NCI-H2029 (cell line): ENCODE data around the gene CBX3.
A peak's percentile ranks its signal among the peaks of the same experiment; 100 is the strongest.
"Not testable (repeated sequence)": the region's sequence is repeated elsewhere in the genome, so short reads cannot be mapped to it uniquely, and the experiment has no call there.

Experiments used
- DNase-seq: peaks from one replicate; lab custom pipeline; 2025; lab: John Stamatoyannopoulos, UW

CBX3 gene

DNA sequence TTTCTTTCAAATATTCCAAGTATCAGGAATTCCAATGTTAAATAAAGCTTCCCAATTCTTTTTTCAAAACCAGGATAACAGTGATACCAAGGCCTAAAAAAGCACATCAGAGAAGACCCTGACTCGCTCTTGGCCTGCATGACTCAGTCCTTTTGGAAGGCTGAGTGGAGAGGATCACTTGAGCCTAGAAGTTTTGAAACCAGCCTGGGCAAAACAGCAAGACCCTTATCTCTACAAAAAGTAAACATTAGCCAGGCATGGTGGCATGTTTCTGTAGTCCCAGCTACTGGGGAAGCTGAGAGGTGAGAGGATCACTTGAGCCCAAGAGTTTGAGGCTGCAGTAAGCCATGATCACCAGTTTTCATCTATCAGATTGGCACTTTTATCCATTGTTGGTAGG lies 30.9 kb upstream of the CBX3 start:
- no peak for DNase-seq

DNA sequence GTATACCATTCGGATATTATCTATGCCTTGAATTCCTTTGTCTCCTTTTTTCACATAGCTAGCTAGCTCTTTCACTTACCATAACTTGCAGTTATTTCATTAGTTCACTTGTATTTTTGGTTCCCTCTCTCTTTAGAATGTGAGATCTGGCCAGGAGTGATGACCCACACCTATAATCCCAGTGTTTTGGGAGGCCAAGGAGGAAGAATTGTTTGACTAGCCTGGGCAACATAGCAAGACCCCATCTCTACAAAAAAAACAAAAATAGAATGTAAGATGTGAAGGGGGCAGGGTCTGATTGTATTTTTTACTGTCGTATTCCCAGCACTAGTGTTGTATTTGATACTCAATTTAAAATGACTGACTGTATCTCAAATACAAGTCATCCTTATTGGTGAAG lies 29.9 kb upstream of the CBX3 start:
- DNase-seq = no peak

DNA sequence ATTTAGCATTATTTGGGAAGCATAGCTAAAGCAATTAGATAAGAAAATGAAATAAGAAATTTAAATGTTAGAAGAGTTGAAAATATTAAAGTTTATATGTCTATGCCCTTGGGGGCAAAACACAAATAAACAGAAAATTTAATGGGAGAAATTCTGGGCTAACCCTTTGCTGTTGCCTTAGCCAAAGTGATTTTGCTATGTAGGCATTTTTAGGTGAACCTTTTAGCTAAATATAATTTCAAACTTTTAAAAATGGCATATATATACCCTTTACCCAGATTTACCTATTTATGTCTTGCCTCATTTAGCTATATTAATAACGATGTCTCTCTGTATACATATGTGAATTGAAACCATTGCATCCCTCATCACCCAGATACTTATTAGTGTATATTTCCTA lies 29.5 kb upstream of the CBX3 start:
- DNase-seq = no peak

DNA sequence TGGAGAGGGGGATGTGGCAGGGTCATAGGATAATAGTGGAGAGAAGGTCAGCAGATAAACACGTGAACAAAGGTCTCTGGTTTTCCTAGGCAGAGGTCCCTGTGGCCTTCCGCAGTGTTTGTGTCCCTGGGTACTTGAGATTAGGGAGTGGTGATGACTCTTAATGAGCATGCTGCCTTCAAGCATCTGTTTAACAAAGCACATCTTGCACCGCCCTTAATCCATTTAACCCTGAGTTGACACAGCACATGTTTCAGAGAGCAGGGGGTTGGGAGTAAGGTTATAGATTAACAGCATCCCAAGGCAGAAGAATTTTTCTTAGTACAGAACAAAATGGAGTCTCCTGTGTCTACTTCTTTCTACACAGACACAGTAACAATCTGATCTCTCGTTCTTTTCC lies 25.6 kb upstream of the CBX3 start:
- DNase-seq = not testable (repeated sequence)

DNA sequence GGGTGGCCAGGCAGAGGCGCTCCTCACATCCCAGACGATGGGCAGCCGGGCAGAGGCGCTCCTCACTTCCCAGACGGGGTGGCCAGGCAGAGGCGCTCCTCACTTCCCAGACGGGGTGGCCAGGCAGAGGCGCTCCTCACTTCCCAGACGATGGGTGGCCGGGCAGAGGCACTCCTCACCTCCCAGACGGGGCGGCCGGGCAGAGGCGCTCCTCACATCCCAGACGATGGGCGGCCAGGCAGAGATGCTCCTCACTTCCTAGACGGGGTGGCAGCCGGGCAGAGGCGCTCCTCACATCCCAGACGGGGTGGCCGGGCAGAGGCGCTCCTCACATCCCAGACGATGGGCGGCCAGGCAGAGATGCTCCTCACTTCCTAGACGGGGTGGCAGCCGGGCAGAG lies 24.8 kb upstream of the CBX3 start:
- not testable (repeated sequence) for DNase-seq

DNA sequence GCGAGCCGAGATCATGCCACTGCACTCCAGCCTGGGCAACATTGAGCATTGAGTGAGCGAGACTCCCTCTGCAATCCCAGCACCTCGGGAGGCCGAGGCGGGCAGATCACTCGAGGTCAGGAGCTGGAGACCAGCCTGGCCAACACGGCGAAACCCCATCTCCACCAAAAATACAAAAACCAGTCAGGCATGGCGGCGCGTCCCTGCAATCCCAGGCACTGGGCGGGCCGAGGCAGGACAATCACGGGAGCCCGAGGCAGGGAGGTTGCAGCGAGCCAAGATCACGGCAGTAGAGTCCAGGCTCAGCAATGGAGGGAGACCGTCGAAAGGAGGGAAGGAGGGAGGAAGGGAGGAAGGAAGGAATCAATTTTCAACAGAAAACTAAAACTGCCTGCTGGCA lies 24.3 kb upstream of the CBX3 start:
- not testable (repeated sequence) for DNase-seq

DNA sequence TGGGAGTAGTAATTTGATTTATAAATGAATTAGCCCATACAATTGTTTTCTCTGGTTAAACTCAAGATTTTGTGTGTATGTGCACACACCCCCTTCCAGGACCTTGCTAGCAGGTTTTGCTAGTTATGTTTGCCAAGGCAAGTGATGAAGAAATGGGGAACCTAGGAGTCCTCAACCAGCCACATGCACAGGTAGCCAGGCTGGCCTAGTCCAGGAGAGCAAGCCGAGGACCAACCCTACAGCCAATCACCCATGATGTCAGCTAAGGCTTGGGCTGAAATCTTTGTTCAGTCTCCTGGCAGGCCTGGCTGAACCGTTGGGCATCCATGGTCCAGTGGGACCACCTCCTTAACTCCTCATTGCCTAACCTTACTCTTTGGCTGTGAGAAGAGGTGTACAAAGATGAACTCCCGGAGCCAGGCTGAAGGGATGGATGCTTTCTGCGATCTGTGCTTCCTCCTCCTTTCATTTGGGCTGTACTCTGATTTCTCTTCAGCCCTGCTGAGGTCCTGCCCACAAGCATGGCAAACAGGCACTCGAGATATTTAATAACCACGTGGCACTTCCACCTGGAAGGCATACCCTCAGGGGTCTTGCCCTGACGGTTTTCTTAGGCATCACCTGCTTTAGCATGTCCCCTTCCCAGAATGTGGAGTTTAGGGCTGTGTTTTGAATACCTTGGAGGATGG lies 23.1 kb upstream of the CBX3 start:
- no peak for DNase-seq

DNA sequence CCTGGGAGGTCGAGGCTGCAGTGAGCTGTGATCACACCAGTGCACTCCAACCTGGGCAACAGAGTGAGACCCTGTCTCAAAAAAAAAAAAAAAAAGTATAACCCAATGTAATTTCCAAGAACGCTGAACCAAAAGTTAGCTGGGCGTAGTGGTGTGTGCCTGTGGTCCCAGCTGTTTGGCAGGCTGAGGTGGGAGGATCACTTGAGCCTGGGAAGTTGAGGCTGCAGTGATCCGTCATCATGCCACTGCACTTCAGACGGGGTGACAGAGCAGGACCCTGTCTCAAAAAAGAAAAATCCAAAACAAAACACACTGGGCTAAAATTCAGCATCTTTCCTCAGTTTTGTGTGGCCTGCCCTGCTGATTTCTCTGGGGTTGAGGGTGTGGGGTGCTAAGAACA lies 22.1 kb upstream of the CBX3 start:
- DNase-seq = no peak

DNA sequence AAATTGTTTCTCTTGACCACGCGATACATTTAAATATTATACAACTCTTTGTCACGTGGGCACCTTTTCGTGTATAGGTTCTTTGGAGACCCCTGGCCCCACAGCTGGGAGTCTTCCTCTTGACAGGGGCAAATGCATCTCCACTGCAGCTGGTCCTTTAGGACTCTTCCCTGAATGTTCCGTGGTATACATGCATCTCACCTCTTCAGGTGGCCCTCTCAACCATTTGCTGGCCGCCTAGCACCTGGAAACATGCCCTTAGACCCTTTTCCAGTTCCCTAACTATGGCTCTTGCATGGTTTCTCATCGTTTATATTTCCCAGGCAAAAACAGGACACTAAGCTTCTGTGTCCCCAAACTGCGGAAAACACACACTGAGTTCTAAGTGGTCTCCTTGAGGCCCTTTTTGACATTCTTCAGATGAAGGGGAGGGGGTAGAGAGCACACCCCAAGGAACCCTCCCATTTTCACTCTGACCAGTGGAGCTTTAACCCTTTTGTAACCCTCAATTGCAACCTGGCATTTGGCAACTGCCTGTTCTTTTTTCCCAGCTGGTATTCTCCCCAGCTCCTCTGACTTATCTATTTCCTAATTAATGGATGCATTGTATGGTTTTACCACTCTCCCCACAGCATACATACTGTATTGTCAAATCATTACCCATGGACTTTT lies 21.6 kb upstream of the CBX3 start:
- DNase-seq = no peak

DNA sequence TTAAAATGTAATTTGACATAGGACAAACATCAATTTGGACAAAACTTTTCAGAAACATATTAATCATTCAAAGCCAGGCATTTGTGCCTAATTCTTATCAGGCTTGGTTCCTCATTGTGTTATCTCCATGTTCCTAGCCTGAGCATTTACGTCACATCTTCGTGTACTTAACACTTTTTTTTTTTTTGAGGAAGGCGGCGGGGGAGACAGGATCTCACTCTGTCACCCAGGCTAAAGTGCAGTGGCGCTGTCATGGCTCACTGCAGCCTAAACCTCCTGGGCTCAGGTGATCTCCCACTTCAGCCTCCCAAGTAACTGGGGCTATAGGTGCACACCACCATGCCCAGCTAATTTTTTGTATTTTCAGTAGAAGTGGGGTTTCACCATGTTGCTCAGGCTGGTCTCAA lies 20.8 kb upstream of the CBX3 start:
- peak; percentile 21 for DNase-seq

DNA sequence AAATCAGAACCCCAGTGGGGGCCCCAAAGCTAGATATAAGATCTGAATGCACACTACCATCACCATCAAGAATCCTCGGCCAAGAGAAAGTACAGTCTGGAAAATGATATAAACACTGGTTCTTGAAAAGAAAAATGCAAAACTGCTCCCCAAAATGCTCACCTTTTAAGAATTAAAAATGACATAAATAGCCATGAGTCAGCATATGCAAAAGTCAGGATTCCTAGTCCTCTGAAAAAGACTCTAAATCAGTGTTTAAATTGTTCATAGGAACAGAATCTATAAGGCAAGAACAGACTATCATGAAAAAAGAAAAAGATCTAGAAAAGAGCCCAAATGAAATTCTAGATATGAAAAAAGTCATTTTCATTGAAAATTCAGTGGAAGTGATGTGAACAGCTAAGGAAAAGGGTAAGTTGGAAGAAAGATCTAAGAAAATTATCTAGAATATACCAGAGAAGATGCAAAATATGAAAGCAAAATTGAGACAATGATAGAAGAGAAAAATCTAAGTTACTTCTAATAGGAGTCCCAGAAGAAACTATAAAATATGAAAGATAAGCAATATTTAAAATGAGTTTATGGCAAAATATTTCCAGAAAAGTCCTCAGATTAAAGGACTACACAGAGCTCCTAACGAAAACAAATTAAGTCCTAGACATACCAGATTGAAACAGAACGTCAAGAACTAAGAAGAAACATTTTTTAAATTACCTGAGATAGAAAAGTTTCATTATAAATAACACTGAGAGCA lies 19.9 kb upstream of the CBX3 start:
- DNase-seq = no peak

DNA sequence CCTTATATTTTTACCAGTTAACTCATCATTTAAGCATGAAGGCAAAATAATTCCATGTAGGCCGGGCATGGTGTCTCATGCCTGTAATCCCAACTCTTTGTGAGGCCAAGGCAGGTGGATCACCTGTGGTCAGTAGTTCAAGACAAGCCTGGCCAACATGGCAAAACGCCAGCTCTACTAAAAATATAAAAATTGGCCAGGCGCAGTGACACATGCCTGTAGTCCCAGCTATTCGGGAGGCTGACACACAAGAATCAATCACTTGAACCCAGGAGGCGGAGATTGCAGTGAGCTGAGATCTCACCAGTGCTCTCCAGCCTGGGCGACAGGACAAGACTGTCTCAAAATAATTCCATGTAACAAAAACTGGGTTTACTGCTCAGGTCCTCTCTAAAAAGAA lies 19.3 kb upstream of the CBX3 start:
- no peak for DNase-seq

DNA sequence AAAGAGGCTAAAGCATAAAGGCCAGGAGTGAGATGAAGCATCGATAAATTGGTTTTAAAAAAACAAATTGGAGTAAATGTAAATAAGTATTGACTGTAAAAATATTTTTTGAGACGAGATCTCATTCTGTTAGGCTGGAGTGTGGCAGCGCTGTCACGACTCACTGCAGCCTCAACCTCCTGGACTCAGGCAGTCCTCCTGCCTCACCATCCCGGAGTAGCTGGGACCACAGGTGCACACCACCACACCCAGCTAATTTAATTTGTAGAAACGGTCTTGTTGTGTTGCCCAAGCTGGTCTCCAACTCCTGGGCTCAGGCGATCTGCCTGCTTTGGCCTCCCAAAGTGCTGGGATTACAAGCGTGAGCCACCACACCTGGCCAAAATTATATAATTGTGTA lies 18.8 kb upstream of the CBX3 start:
- no peak for DNase-seq

DNA sequence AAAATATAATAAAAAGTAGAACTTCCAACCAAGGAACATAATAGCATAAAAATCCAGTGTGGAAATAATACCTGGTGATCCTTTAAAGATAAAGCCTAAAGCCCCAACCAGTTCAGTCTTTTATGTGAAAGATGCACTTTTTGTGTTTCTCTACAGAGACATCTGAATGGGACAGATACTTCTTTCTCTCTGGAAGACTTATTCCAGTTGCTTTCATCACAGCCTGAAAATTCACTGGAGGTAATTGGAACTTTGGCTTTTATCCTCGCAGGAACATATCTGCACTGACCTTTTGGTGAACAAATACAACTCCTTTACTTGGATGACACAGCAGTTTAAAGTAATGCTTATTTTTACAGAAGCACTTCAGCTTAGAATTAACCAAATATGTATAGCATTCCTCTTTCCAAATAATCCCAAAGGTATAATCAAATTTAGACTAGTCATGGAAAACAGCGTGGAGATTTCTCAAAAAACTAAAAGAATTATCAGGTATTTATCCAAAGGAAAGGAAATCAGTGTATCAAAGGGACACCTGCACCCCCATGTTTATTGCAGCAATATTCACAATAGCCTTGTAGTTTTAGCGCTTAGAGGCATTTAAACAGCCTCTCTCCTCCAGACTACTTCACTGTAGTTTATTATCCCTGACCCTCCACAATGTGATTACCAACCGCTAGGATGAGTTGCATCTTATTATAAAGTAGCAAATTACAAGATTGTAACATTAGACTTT lies 17.8 kb upstream of the CBX3 start:
- DNase-seq = no peak

DNA sequence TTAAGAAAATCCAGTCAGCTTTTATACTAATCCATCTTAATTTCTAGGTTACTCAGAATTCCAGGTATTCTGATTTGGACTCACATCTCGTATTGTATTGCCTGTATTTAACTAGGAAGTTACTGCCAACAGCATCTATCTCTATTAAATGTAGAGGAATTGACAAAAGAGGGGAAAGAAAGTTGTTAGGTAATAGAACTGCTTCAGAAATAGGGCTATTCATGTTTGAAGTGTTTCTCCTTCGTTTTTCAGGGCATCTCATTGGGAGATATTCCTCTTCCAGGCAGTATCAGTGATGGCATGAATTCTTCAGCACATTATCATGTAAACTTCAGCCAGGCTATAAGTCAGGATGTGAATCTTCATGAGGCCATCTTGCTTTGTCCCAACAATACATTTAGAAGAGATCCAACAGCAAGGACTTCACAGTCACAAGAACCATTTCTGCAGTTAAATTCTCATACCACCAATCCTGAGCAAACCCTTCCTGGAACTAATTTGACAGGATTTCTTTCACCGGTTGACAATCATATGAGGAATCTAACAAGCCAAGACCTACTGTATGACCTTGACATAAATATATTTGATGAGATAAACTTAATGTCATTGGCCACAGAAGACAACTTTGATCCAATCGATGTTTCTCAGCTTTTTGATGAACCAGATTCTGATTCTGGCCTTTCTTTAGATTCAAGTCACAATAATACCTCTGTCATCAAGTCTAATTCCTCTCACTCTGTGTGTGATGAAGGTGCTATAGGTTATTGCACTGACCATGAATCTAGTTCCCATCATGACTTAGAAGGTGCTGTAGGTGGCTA lies 17.1 kb upstream of the CBX3 start:
- DNase-seq = not testable (repeated sequence)

DNA sequence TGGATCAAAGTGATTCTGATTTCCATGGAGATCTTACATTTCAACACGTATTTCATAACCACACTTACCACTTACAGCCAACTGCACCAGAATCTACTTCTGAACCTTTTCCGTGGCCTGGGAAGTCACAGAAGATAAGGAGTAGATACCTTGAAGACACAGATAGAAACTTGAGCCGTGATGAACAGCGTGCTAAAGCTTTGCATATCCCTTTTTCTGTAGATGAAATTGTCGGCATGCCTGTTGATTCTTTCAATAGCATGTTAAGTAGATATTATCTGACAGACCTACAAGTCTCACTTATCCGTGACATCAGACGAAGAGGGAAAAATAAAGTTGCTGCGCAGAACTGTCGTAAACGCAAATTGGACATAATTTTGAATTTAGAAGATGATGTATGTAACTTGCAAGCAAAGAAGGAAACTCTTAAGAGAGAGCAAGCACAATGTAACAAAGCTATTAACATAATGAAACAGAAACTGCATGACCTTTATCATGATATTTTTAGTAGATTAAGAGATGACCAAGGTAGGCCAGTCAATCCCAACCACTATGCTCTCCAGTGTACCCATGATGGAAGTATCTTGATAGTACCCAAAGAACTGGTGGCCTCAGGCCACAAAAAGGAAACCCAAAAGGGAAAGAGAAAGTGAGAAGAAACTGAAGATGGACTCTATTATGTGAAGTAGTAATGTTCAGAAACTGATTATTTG lies 16.3 kb upstream of the CBX3 start:
- no peak for DNase-seq

DNA sequence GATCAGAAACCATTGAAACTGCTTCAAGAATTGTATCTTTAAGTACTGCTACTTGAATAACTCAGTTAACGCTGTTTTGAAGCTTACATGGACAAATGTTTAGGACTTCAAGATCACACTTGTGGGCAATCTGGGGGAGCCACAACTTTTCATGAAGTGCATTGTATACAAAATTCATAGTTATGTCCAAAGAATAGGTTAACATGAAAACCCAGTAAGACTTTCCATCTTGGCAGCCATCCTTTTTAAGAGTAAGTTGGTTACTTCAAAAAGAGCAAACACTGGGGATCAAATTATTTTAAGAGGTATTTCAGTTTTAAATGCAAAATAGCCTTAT lies 15.7 kb upstream of the CBX3 start:
- no peak for DNase-seq

DNA sequence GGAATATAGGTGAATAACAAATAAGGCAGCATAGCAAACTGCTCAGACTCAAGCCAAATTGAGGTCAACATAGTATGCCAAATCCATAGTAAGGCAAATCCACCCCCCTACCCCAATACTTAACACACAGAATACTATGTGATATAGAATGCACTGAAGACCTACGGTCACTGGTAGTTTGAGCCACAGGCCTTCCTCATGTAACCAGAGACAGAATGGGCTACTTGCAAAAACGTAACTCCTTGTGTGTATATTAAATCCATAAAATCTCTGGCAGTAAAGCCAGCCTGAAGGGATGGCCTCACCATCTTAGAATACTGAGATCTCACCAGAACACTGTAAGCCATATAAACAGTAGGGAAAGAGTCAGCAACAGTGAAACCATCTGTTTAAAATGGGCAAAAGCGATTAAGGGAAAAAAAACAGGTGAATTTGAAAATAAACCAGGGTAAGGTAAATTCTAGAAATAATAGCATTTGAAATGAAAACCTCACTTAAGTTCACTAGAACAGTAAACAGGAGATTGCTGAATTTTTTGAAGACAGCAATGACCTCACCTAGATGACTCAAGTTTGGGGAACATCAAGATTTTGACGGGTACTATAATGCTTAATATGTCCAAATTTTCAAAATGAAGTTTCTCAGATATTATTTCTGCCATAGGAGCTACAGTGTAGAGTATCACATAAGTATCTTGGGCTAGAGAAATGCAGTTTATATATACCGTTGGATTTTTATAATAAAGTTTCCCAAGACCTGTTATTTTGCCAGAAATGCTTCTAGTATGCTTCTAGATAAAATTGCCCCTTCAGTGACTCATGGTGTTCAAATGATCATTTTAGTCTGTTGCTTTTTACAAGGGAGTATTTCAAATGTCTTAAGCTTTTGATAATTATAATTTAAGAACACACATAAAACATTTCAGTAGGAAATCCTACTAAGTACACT lies 14.9 kb upstream of the CBX3 start:
- DNase-seq = no peak

DNA sequence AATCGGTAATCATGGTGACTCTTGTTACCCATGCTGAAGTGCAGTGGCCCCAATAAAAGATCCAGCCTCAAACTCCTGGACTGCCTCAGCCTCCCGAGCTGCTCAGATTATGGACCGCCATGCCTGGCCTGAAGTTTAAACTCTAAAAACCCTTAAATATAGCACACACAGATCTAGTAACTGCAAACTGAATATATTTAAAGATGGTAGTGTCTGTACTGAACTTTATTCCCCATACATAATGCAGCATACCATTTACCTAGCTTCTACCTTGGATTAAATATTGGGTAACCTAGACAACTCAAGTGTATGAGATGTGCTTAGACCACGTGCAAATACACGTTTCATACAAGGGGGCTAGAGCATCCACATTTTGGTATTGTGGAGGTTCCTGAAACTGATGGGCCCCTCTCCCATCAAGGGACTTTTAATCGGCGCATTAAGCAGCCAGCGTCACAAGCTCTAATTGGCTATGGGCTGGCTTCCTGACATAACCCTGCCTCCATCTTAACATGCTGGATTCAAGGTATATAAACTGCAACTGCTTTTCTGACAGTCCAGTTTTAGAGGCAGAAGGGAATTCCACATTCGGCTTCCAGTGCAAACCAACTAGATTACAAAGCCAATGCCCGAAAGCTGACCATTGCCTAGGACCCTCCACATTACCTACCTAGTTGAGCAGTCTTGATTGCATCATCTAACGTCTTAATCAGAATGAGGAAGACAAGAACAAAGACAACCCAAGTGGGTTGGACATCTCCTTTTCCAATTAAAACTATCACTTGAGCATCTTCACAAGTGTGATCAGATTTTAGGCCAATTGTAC lies 14.0 kb upstream of the CBX3 start:
- DNase-seq = no peak
